ENCODE measurements around the gene ESRRA. TPM values are rescaled to one million over a fixed set of nuclear protein-coding genes. Genes with fewer than 3 reads are reported as not detected.

Gene ESRRA
- polyA plus RNA-seq, 2 of the 4 experiments (the other 2 are of a cell fraction), result 15.2 to 35.5 TPM

- no peak overlapping the region for H3K4me2 ChIP-seq
- CTCF ChIA-PET, result interaction anchor here (1.0 to 13.4 kb wide), 3 partner anchors 9 to 25 kb away, joined by 11 to 312 read pairs (median 55); partner anchors contain the start of genes CATSPERZ, CCDC88B, ESRRA and PRDX5
Measured at GRCh38 chr11:64327375-64327774, 22.1 kb downstream of the ESRRA start.

GRCh38 chr11:64327993-64328392 is 22.7 kb downstream of the ESRRA start:
- ChIA-PET POLR2A (interaction anchor here (1.5 kb wide), 1 partner anchor 10 kb away, joined by 11 read pairs; the partner anchor contains the start of gene PRDX5), CTCF (interaction anchor here (6.9 to 33.9 kb wide), 3 partner anchors 18 to 25 kb away, joined by 55 to 996 read pairs (median 312); partner anchors contain the start of genes CATSPERZ, CCDC88B, ESRRA and PRDX5)
- Histone ChIP-seq H3K9me3 (no peaks in the 10 kb centered on the region), H3K4me3 (no peak overlapping the region), H3K4me2 (no peak overlapping the region), H3K27ac (no peak overlapping the region), H3K4me1 (peaks cover 20% of the 10 kb centered on the region)
- TF ChIP-seq CHD2 (IDR thresholded peaks at IDR 0.05; ENCODE audit: low read length, partially characterized antibody), result no peak
- TF ChIP-seq RFX5 (IDR thresholded peaks at IDR 0.05), result no peak
- no peak for TF ChIP-seq ZFP36 (IDR thresholded peaks at IDR 0.05; ENCODE audit: borderline replicate concordance, partially characterized antibody)
- no peak for TF ChIP-seq NR3C1 (IDR thresholded peaks at IDR 0.05)
- no peak for TF ChIP-seq ZC3H11A (IDR thresholded peaks at IDR 0.05)
- no peak for TF ChIP-seq MAFK (IDR thresholded peaks at IDR 0.05; ENCODE audit: partially characterized antibody)
- ATAC-seq (no peak), FAIRE-seq (no peak), DNase-seq (ENCODE audit: low read depth in 1 of 2, low spot score in 1 of 2) (no peak)
- 91% methylated on average over 3 of the region's 3 CpGs for WGBS (ENCODE audit: missing lambda C conversion rate)

More at GRCh38 chr11:64327375-64327774, 22.1 kb downstream of the ESRRA start:
- H3K4me1 ChIP-seq, result peaks cover 16% of the 10 kb centered on the region
- ATAC-seq (no peak), DNase-seq (ENCODE audit: low read depth in 1 of 2, low spot score in 1 of 2) (no peak), FAIRE-seq (no peak)
- 87% methylated on average over 2 of the region's 2 CpGs for WGBS (ENCODE audit: missing lambda C conversion rate)
- no peak overlapping the region for H3K27ac ChIP-seq
- no peaks in the 10 kb centered on the region for H3K9me3 ChIP-seq
- POLR2A ChIA-PET, result interaction anchor here (1.5 kb wide), 1 partner anchor 9 kb away, joined by 11 read pairs; the partner anchor contains the start of gene PRDX5
- no peak overlapping the region for H3K4me3 ChIP-seq
- TF ChIP-seq FOXS1 (CRISPR knock-in tag; IDR thresholded peaks at IDR 0.05), result no peak

GRCh38 chr11:64330888-64331287 is 25.6 kb downstream of the ESRRA start:
- Histone ChIP-seq H3K4me1 (peaks cover 36% of the 10 kb centered on the region), H3K9me3 (no peaks in the 10 kb centered on the region), H3K4me3 (no peak overlapping the region), H3K27ac (peak overlapping the region; percentile 85 to 91; a peak in 5 of 6 replicates), H3K4me2 (peak overlapping the region; percentile 79; the same call in 2 of the 3 replicates)
- ChIA-PET CTCF (interaction anchor here (0.7 to 33.9 kb wide), 9 partner anchors 8 to 287 kb away, joined by 3 to 996 read pairs (median 4); partner anchors contain the start of genes CATSPERZ, CCDC88B, ESRRA and PRDX5), POLR2A (interaction anchor here (0.7 to 2.8 kb wide), 5 partner anchors 12 to 351 kb away, joined by 3 to 45 read pairs (median 5); partner anchors contain the start of genes PRDX5 and TRMT112)
- no peak for TF ChIP-seq CHD4 (IDR thresholded peaks at IDR 0.05; ENCODE audit: borderline replicate concordance)
- no peak for TF ChIP-seq CTCF (IDR thresholded peaks at IDR 0.05)
- no peak for TF ChIP-seq MYC (IDR thresholded peaks at IDR 0.05; ENCODE audit: borderline replicate concordance, low read length)
- no peak for TF ChIP-seq RARB (CRISPR knock-in tag; IDR thresholded peaks at IDR 0.05)
- no peak for TF ChIP-seq HOXB5 (CRISPR knock-in tag; IDR thresholded peaks at IDR 0.05)
- no peak for TF ChIP-seq FOSB (CRISPR knock-in tag; IDR thresholded peaks at IDR 0.05)
- TF ChIP-seq SREBF2 (IDR thresholded peaks at IDR 0.05), result no peak
- no peak for TF ChIP-seq ATOH8 (CRISPR knock-in tag; IDR thresholded peaks at IDR 0.05; ENCODE audit: low read depth)
- no peak for TF ChIP-seq RFX5 (IDR thresholded peaks at IDR 0.05)
- TF ChIP-seq ZNF302 (CRISPR knock-in tag; IDR thresholded peaks at IDR 0.05), result no peak
- 99% methylated on average over 11 of the region's 11 CpGs for WGBS (ENCODE audit: missing lambda C conversion rate)
- no peak for ATAC-seq
- FAIRE-seq, result no peak
- DNase-seq (ENCODE audit: low read depth in 1 of 2, low spot score in 1 of 2), result no peak

All from A549 (cell line).